ENCODE results near the gene EYS.
"Not testable (repeated sequence)": the region's sequence is repeated elsewhere in the genome, so short reads cannot be mapped to it uniquely, and the experiment has no call there.

Gene EYS

DNA sequence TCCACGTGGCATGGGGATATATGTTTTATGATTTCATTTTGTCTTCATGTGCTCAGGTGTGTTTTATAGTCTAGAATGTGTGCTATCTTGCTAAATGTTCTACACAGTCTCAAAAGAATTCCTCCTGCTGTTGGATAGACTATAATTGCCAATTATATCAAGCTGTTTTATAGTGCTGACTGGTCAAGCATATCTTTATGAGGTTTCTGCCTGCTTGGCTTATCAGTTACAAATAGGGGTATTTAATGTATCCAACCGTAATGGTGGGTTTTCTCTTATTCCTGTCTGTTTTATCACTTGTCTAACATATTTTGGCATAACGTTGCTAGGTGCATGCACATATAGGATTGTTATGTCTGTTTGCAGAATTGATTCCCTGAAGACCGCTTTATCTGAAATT lies 201.3 kb downstream of the EYS start:
- no peaks in the 10 kb centered on the region for H3K27me3 ChIP-seq (ENCODE audit: insufficient read depth, low read length)
- no peaks in the 10 kb centered on the region for H3K9me3 ChIP-seq (ENCODE audit: low read length)
- H3K4me1 ChIP-seq (ENCODE audit: insufficient read depth, low read length) = peaks cover 3% of the 10 kb centered on the region
- H2AFZ ChIP-seq (ENCODE audit: low read depth, low read length) = no peak overlapping the region
- H3K36me3 ChIP-seq (ENCODE audit: insufficient read depth, low read length) = no peaks in the 10 kb centered on the region
- no peak overlapping the region for H3K4me3 ChIP-seq (ENCODE audit: low read length)

DNA sequence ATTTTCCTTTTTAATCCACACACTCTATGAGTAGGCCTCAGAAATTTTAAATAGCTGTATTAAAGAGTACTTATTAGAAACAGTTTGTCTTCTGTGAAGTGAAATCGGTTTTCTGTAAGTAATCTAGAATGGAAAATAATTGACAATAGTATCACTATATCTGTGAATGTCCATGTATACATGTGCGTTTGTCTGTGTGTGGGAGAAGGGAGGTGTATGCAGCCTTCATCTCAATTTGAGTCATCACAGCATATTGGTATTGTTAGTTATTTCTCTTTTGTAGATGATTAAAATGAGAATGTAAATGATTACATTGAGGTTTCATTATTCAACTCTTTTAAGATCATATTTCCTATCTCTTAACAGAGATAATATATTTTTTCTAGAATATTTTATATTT lies 206.0 kb downstream of the EYS start:
- Histone ChIP-seq H3K4me3 (ENCODE audit: low read length) (no peak overlapping the region), H3K4me1 (ENCODE audit: insufficient read depth, low read length) (peaks cover 7% of the 10 kb centered on the region), H2AFZ (ENCODE audit: low read depth, low read length) (no peak overlapping the region), H3K9me3 (ENCODE audit: low read length) (no peaks in the 10 kb centered on the region), H3K27me3 (ENCODE audit: insufficient read depth, low read length) (no peaks in the 10 kb centered on the region), H3K36me3 (ENCODE audit: insufficient read depth, low read length) (no peaks in the 10 kb centered on the region)

DNA sequence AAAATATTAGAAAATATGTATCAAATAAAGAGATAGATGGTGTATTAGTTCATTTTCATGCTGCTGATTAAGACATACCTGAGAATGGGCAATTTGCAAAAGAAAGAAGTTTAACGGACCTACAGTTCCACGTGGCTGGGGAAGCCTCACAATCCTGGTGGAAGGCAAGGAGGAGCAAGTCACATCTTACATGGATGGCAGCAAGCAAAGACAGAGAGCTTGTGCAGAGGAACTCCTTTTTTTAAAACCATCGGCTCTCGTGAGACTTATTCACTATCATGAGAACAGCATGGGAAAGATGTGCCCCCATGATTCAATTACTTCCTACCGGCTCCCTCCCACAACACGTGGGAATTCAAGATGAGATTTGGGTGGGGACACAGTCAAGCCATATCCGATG lies 223.4 kb downstream of the EYS start:
- H3K4me3 ChIP-seq (ENCODE audit: low read length); H3K36me3 ChIP-seq (ENCODE audit: insufficient read depth, low read length); H3K9me3 ChIP-seq (ENCODE audit: low read length); H3K27me3 ChIP-seq (ENCODE audit: insufficient read depth, low read length); H3K4me1 ChIP-seq (ENCODE audit: insufficient read depth, low read length); H2AFZ ChIP-seq (ENCODE audit: low read depth, low read length): not testable (repeated sequence)

DNA sequence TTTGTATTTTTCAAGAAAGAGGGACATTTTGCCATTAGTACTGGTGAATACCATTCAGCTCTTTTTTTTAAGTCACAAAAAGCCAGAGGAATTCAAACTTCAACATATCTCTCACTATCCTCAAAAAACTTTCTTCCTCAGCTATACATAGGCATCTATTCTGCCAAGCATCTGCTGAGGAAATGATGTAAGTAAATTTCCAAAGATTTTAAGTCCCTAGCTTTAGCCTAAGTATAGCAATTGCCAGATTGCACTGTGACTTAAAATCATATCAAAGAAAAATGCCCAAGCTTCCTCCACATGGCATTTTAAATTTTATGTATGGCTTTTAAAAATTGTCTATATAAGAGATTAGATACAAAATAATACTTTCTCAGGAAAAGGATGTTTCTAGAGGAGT lies 237.4 kb downstream of the EYS start:
- Histone ChIP-seq H3K27me3 (ENCODE audit: insufficient read depth, low read length) (no peaks in the 10 kb centered on the region), H2AFZ (ENCODE audit: low read depth, low read length) (no peak overlapping the region), H3K4me3 (ENCODE audit: low read length) (no peak overlapping the region), H3K4me1 (ENCODE audit: insufficient read depth, low read length) (no peaks in the 10 kb centered on the region), H3K9me3 (ENCODE audit: low read length) (no peaks in the 10 kb centered on the region), H3K36me3 (ENCODE audit: insufficient read depth, low read length) (no peaks in the 10 kb centered on the region)

DNA sequence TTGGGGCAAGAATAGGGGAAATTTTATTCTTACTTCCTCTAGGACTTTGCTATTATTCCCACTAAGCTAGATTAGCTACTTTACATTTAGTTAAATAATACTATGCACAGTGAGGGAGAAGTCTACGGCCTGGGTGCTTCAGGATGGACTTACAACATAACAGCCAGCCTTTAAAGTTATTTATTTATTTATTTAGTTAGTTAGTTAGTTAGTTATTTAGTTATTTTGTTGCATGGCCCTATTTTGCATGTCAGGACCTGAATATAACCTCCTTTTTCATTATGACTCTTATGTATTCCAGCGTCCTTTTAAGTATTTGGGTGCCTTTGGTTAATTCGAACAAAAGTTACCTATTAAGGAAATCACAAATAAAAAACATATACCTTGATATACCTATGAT lies 238.7 kb downstream of the EYS start:
- no peak overlapping the region for H3K4me3 ChIP-seq (ENCODE audit: low read length)
- no peaks in the 10 kb centered on the region for H3K4me1 ChIP-seq (ENCODE audit: insufficient read depth, low read length)
- no peaks in the 10 kb centered on the region for H3K27me3 ChIP-seq (ENCODE audit: insufficient read depth, low read length)
- H3K36me3 ChIP-seq (ENCODE audit: insufficient read depth, low read length) = no peaks in the 10 kb centered on the region
- no peaks in the 10 kb centered on the region for H3K9me3 ChIP-seq (ENCODE audit: low read length)
- H2AFZ ChIP-seq (ENCODE audit: low read depth, low read length) = no peak overlapping the region

DNA sequence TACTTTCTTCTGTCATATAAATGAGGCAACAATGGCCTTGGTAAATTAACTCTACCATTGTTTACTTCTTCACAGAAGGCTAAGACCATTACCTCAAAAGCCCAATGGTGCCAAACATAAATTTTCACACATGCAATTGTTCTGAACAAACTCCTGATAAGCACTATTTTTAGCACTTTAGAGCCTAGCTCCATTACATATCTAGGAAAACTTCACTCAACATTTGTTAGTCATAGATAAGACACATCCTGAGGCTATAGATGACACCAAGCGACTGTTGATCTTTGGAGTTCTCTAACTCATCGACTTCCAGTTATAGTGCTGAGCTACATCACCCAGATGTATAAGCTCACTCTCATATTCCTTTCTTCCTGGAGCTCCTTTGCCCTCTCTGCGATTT lies 245.9 kb downstream of the EYS start:
- H3K4me1 ChIP-seq (ENCODE audit: insufficient read depth, low read length) = no peaks in the 10 kb centered on the region
- H3K4me3 ChIP-seq (ENCODE audit: low read length) = no peak overlapping the region
- H2AFZ ChIP-seq (ENCODE audit: low read depth, low read length) = no peak overlapping the region
- H3K27me3 ChIP-seq (ENCODE audit: insufficient read depth, low read length) = no peaks in the 10 kb centered on the region
- no peaks in the 10 kb centered on the region for H3K36me3 ChIP-seq (ENCODE audit: insufficient read depth, low read length)
- no peaks in the 10 kb centered on the region for H3K9me3 ChIP-seq (ENCODE audit: low read length)

DNA sequence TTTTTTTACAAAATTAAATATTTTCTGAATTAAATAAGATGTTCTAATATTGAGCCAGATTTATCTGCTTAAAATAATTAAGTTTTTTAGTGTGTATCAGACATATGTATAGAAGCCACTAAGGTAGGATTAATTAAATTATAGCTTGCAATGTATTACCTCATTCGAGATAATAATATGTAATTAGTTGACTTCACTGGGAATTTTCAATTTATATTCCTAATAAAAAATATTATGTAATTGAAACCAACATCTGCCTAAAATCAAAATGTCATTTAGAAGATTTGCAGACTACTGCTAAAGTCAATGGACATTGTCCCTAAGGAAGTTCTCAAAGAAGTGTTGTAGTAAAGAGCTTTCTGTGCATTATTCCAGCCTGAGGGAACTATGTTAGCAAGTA lies 254.7 kb downstream of the EYS start:
- Histone ChIP-seq H2AFZ (ENCODE audit: low read depth, low read length) (no peak overlapping the region), H3K9me3 (ENCODE audit: low read length) (no peaks in the 10 kb centered on the region), H3K36me3 (ENCODE audit: insufficient read depth, low read length) (no peaks in the 10 kb centered on the region), H3K4me3 (ENCODE audit: low read length) (no peak overlapping the region), H3K27me3 (ENCODE audit: insufficient read depth, low read length) (no peaks in the 10 kb centered on the region), H3K4me1 (ENCODE audit: insufficient read depth, low read length) (no peaks in the 10 kb centered on the region)

DNA sequence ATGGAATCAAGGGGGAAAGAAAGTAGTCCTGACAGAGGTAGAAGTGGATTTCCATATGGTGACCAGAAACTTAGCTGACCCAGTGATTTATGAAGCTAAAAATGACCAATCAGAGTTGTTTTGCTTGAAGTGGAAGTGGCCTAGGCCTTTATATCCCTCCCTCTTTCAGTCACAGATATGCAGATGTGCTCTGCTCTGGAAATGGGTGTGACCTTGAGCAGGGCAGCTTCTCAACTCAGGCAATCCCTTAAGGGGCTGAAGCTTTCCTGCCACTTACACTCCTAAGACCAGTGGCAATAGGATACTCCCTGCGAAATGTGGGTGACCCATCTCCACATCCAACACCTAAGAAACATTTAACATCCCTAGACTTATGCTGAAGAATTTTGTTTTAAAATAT lies 256.6 kb downstream of the EYS start:
- H3K36me3 ChIP-seq (ENCODE audit: insufficient read depth, low read length) = no peaks in the 10 kb centered on the region
- no peaks in the 10 kb centered on the region for H3K4me1 ChIP-seq (ENCODE audit: insufficient read depth, low read length)
- H2AFZ ChIP-seq (ENCODE audit: low read depth, low read length) = no peak overlapping the region
- H3K9me3 ChIP-seq (ENCODE audit: low read length) = no peaks in the 10 kb centered on the region
- H3K4me3 ChIP-seq (ENCODE audit: low read length) = no peak overlapping the region
- no peaks in the 10 kb centered on the region for H3K27me3 ChIP-seq (ENCODE audit: insufficient read depth, low read length)

DNA sequence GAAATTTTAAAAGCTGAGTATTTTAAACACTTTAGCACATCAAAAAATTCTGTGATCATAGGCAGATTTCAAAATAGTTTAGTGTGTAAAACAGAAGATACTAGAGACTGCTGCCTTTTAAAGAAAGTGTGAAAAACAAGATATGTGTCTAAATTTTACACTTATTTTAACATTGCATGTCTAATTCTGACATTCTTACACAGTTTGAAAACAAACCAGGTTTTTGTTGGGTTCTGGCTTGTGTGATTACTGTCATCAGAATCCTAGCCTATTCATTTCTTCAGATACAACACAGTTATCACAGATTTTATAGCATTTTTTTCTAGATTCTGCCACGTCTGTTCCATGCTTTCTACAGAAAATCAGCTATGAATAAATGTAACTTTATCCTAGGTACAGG lies 257.1 kb downstream of the EYS start:
- Histone ChIP-seq H2AFZ (ENCODE audit: low read depth, low read length) (peak overlapping the region; percentile 10), H3K36me3 (ENCODE audit: insufficient read depth, low read length) (no peaks in the 10 kb centered on the region), H3K4me3 (ENCODE audit: low read length) (no peak overlapping the region), H3K9me3 (ENCODE audit: low read length) (no peaks in the 10 kb centered on the region), H3K4me1 (ENCODE audit: insufficient read depth, low read length) (no peaks in the 10 kb centered on the region), H3K27me3 (ENCODE audit: insufficient read depth, low read length) (no peaks in the 10 kb centered on the region)

DNA sequence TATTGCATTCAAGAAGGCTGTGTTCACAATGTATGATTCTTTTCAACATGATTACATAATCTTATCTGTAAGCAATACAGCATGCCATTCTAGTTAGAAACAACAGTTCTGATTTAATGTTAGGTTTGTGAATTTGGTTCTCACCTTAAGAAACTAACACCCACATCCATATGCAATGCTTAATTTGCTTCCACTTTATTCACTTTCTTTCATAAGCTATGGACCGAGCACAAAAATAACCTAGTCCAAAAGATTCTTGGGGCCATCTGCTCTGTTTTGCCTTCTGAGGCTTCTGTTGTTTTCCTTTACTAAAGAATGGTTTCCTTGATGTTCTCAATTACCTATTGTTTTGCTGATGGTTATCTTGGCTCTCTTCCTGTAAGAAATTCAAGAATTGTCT lies 258.2 kb downstream of the EYS start:
- Histone ChIP-seq H3K36me3 (ENCODE audit: insufficient read depth, low read length) (no peaks in the 10 kb centered on the region), H2AFZ (ENCODE audit: low read depth, low read length) (no peak overlapping the region), H3K4me1 (ENCODE audit: insufficient read depth, low read length) (no peaks in the 10 kb centered on the region), H3K4me3 (ENCODE audit: low read length) (no peak overlapping the region), H3K9me3 (ENCODE audit: low read length) (no peaks in the 10 kb centered on the region), H3K27me3 (ENCODE audit: insufficient read depth, low read length) (no peaks in the 10 kb centered on the region)

DNA sequence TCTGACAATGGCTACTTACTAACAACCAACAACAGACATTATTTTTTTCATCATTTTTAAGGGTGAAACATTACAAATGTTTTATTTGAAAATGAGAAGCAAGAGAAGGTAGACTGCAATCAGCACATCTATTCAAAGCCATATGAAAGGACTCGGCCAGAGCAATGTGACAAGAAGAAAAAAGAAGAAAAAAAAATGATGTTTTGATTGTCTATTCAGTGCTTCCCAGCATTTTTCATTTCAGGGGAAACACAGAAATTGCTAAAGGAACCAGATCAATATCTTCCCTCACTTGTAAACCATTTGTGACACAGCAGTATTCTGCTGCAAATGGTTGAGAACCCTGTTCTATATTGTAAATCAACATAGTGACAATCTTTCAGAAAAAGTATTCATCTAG lies 270.7 kb downstream of the EYS start:
- Histone ChIP-seq H2AFZ (ENCODE audit: low read depth, low read length) (no peak overlapping the region), H3K4me1 (ENCODE audit: insufficient read depth, low read length) (no peaks in the 10 kb centered on the region), H3K36me3 (ENCODE audit: insufficient read depth, low read length) (no peaks in the 10 kb centered on the region), H3K27me3 (ENCODE audit: insufficient read depth, low read length) (no peaks in the 10 kb centered on the region), H3K4me3 (ENCODE audit: low read length) (no peak overlapping the region), H3K9me3 (ENCODE audit: low read length) (no peaks in the 10 kb centered on the region)

DNA sequence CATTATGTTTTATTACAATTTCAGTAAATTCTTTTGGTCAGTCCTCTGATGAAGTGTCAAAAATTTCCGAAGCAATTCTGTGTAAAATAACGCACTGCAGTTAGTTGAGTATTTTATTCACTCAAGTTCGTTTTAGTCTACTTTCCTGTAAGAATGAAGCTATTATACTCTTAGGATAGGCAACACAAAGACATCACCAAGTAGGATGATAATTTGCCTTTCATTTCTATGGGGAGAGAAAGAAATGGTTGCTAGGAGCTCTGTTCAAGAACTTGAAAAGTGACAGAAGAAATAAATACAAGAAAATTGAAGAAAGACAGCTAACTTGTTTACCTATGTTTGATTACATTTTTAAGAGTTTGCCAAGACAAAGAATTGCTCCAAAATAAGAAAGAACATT lies 290.4 kb downstream of the EYS start:
- Histone ChIP-seq H3K4me3 (ENCODE audit: low read length) (no peak overlapping the region), H2AFZ (ENCODE audit: low read depth, low read length) (no peak overlapping the region), H3K27me3 (ENCODE audit: insufficient read depth, low read length) (no peaks in the 10 kb centered on the region), H3K4me1 (ENCODE audit: insufficient read depth, low read length) (peaks cover 25% of the 10 kb centered on the region), H3K36me3 (ENCODE audit: insufficient read depth, low read length) (no peaks in the 10 kb centered on the region), H3K9me3 (ENCODE audit: low read length) (no peaks in the 10 kb centered on the region)

DNA sequence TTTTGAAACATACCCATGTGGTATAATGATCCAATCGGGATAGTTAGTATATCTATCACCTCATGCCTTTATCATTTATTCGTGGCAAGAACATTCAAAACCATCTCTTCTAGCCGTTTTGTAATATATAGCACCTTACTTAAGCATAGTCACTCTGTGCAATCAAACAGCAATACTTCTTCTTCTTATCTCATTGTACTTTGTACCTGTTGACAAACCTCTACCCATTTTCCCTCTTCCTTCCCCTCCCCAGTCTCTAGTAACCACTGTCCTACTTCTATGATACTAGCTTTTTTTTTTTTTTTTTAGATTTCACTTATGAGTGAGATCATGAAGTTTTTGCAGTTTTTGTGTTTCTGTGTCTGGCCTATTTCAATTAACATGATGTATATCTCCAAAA lies 296.7 kb downstream of the EYS start:
- Histone ChIP-seq H2AFZ (ENCODE audit: low read depth, low read length) (no peak overlapping the region), H3K4me3 (ENCODE audit: low read length) (no peak overlapping the region), H3K4me1 (ENCODE audit: insufficient read depth, low read length) (peaks cover 2% of the 10 kb centered on the region), H3K27me3 (ENCODE audit: insufficient read depth, low read length) (no peaks in the 10 kb centered on the region), H3K9me3 (ENCODE audit: low read length) (no peaks in the 10 kb centered on the region), H3K36me3 (ENCODE audit: insufficient read depth, low read length) (no peaks in the 10 kb centered on the region)

DNA sequence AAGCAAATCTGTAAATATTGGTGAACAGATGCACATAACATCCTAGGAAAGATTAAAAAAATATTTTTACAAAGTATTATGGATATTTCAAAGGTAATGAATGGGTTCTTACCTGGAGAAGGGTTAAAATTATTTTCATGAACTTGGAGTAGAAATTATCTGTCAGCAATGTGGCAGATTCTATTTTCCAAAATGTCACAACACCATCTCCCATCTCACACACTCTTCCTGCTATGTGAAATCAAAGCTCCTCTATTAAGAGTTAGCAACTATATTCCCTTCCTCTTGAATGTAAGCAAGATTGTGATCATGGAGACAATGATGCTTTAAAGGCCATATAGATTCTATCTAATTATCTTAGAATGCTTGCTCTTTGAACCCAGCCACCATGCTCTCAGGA lies 304.5 kb downstream of the EYS start:
- H3K36me3 ChIP-seq (ENCODE audit: insufficient read depth, low read length) = no peaks in the 10 kb centered on the region
- no peak overlapping the region for H2AFZ ChIP-seq (ENCODE audit: low read depth, low read length)
- no peaks in the 10 kb centered on the region for H3K4me1 ChIP-seq (ENCODE audit: insufficient read depth, low read length)
- H3K4me3 ChIP-seq (ENCODE audit: low read length) = no peak overlapping the region
- no peaks in the 10 kb centered on the region for H3K9me3 ChIP-seq (ENCODE audit: low read length)
- H3K27me3 ChIP-seq (ENCODE audit: insufficient read depth, low read length) = no peaks in the 10 kb centered on the region
